SJSA1 (cell line): ENCODE data around the gene USP2. TPM values are rescaled to one million over a fixed set of nuclear protein-coding genes. Genes with fewer than 3 reads are reported as not detected.
A peak's percentile ranks its signal among the peaks of the same experiment; 100 is the strongest.

ENCODE experiments used
- DNase-seq, 2 experiments: peaks; one replicate each; pipeline ENCODE4 v3.0.0-alpha.2; 2015 to 2020; ENCODE audit warnings: low spot score in 2 of 2, low read depth in 1 of 2
- H3K27ac ChIP-seq: fragments of 250-450 bp; sonication (Bioruptor Pico); 2 replicates; pipeline ENCODE4 v1.5.1; 2020; ENCODE audit warnings: mild to moderate bottlenecking, moderate library complexity
- H3K27me3 ChIP-seq: fragments of 250-450 bp; sonication (Bioruptor Pico); replicated peaks from 2 replicates; pipeline ENCODE4 v1.5.1; 2020; ENCODE audit warnings: mild to moderate bottlenecking, moderate library complexity
- H3K36me3 ChIP-seq: fragments of 250-450 bp; sonication (Bioruptor Pico); 2 replicates; pipeline ENCODE4 v1.5.1; 2020; ENCODE audit warnings: mild to moderate bottlenecking
- H3K4me1 ChIP-seq: fragments of 250-450 bp; sonication (Bioruptor Pico); replicated peaks from 2 replicates; pipeline ENCODE4 v1.6.1; 2021; ENCODE audit warnings: mild to moderate bottlenecking
- H3K4me3 ChIP-seq: fragments of 250-450 bp; sonication (Bioruptor Pico); 2 replicates; pipeline ENCODE4 v1.5.1; 2020; ENCODE audit warnings: mild to moderate bottlenecking
- H3K9me3 ChIP-seq: fragments of 250-450 bp; sonication (Bioruptor Pico); replicated peaks from 2 replicates; pipeline ENCODE4 v1.5.1; 2020; ENCODE audit warnings: mild to moderate bottlenecking
- total RNA-seq: library from RNA; depleted of rRNA; stranded (reverse); fragments of >200 nt; shearing (Covaris generic); gene quantifications from 2 replicates; pipeline ENCODE4 v1.2.3, GENCODE V29; 2014

Gene USP2
- total RNA-seq, 1 experiment from 2014 or later = 0.21 TPM

- no peaks in the 10 kb centered on the region for H3K27me3 ChIP-seq
- H3K27ac ChIP-seq = no peak overlapping the region
- H3K36me3 ChIP-seq = no peaks in the 10 kb centered on the region
- no peak overlapping the region for H3K4me3 ChIP-seq
- peaks cover 9% of the 10 kb centered on the region for H3K4me1 ChIP-seq
- H3K9me3 ChIP-seq = no peaks in the 10 kb centered on the region
- no peak for DNase-seq
These were observed 4.2 kb downstream of the USP2 start for GRCh38 chr11:119377112-119377901.

GRCh38 chr11:119376197-119376847 is 5.2 kb downstream of the USP2 start:
- Histone ChIP-seq H3K27ac (no peak overlapping the region), H3K36me3 (no peaks in the 10 kb centered on the region), H3K4me3 (no peak overlapping the region), H3K27me3 (no peaks in the 10 kb centered on the region), H3K4me1 (peaks cover 3% of the 10 kb centered on the region; the same call in 1 of the 2 replicates), H3K9me3 (no peaks in the 10 kb centered on the region)
- DNase-seq = no peak

- DNase-seq = no peak
- no peaks in the 10 kb centered on the region for H3K9me3 ChIP-seq
- H3K4me3 ChIP-seq = no peak overlapping the region
- H3K27ac ChIP-seq = no peak overlapping the region
- H3K36me3 ChIP-seq = no peaks in the 10 kb centered on the region
- H3K4me1 ChIP-seq = no peaks in the 10 kb centered on the region
- H3K27me3 ChIP-seq = no peaks in the 10 kb centered on the region
These were observed 5.9 kb downstream of the USP2 start for GRCh38 chr11:119375337-119376196.

GRCh38 chr11:119374632-119375336 is 6.7 kb downstream of the USP2 start:
- no peaks in the 10 kb centered on the region for H3K9me3 ChIP-seq
- no peak overlapping the region for H3K27ac ChIP-seq
- no peaks in the 10 kb centered on the region for H3K4me1 ChIP-seq
- no peaks in the 10 kb centered on the region for H3K36me3 ChIP-seq
- DNase-seq = no peak
- no peaks in the 10 kb centered on the region for H3K27me3 ChIP-seq
- H3K4me3 ChIP-seq = no peak overlapping the region

GRCh38 chr11:119373921-119374631 is 7.4 kb downstream of the USP2 start:
- peak; percentile 50 for DNase-seq
- Histone ChIP-seq H3K4me3 (no peak overlapping the region), H3K27me3 (no peaks in the 10 kb centered on the region), H3K9me3 (no peaks in the 10 kb centered on the region), H3K4me1 (no peaks in the 10 kb centered on the region), H3K36me3 (no peaks in the 10 kb centered on the region), H3K27ac (no peak overlapping the region)

GRCh38 chr11:119373059-119373920 is 8.2 kb downstream of the USP2 start:
- DNase-seq = no peak
- Histone ChIP-seq H3K4me3 (no peak overlapping the region), H3K36me3 (no peaks in the 10 kb centered on the region), H3K9me3 (no peaks in the 10 kb centered on the region), H3K27ac (no peak overlapping the region), H3K27me3 (no peaks in the 10 kb centered on the region), H3K4me1 (no peaks in the 10 kb centered on the region)

- Histone ChIP-seq H3K9me3 (no peaks in the 10 kb centered on the region), H3K4me3 (no peak overlapping the region), H3K4me1 (no peaks in the 10 kb centered on the region), H3K27ac (no peak overlapping the region), H3K36me3 (no peaks in the 10 kb centered on the region), H3K27me3 (no peaks in the 10 kb centered on the region)
- DNase-seq = no peak
These were observed 9.0 kb downstream of the USP2 start for GRCh38 chr11:119372260-119373058.

GRCh38 chr11:119371778-119372182 is 9.7 kb downstream of the USP2 start:
- no peaks in the 10 kb centered on the region for H3K9me3 ChIP-seq
- H3K27ac ChIP-seq = no peak overlapping the region
- no peak overlapping the region for H3K4me3 ChIP-seq
- H3K27me3 ChIP-seq = no peaks in the 10 kb centered on the region
- H3K36me3 ChIP-seq = no peaks in the 10 kb centered on the region
- H3K4me1 ChIP-seq = no peaks in the 10 kb centered on the region
- DNase-seq = no peak

GRCh38 chr11:119371067-119371601 is 10.4 kb downstream of the USP2 start:
- H3K9me3 ChIP-seq = no peaks in the 10 kb centered on the region
- no peaks in the 10 kb centered on the region for H3K27me3 ChIP-seq
- no peak overlapping the region for H3K27ac ChIP-seq
- no peak for DNase-seq
- H3K4me3 ChIP-seq = no peak overlapping the region
- H3K4me1 ChIP-seq = no peaks in the 10 kb centered on the region
- H3K36me3 ChIP-seq = no peaks in the 10 kb centered on the region

GRCh38 chr11:119370486-119371046 is 10.9 kb downstream of the USP2 start:
- H3K36me3 ChIP-seq = no peaks in the 10 kb centered on the region
- DNase-seq = no peak
- H3K27ac ChIP-seq = no peak overlapping the region
- no peaks in the 10 kb centered on the region for H3K27me3 ChIP-seq
- no peak overlapping the region for H3K4me3 ChIP-seq
- no peaks in the 10 kb centered on the region for H3K9me3 ChIP-seq
- no peaks in the 10 kb centered on the region for H3K4me1 ChIP-seq

GRCh38 chr11:119369132-119369925 is 12.2 kb downstream of the USP2 start:
- DNase-seq = no peak
- Histone ChIP-seq H3K9me3 (no peaks in the 10 kb centered on the region), H3K27ac (no peak overlapping the region), H3K4me3 (no peak overlapping the region), H3K36me3 (no peaks in the 10 kb centered on the region), H3K27me3 (no peaks in the 10 kb centered on the region), H3K4me1 (no peaks in the 10 kb centered on the region)
